Lung (tissue), 12 donors: ENCODE data around the gene AGO3. TPM values are rescaled to one million over a fixed set of nuclear protein-coding genes. Genes with fewer than 3 reads are reported as not detected.
"Not testable (repeated sequence)": the region's sequence is repeated elsewhere in the genome, so short reads cannot be mapped to it uniquely, and the experiment has no call there.

Source experiments
- ATAC-seq: fragments of 200-7000 bp; cut with Tn5 transposase; one replicate; pipeline ENCODE4 v1.9.1; 2020; ENCODE audit warnings: moderate number of reproducible peaks; ENCODE audit not compliant: insufficient read depth, low FRiP score
- DNase-seq, 3 donors: peaks; one replicate each; pipeline ENCODE4 v3.0.0-alpha.2; 2013 to 2017
- H3K27ac ChIP-seq, 2 donors: one replicate each; pipeline ENCODE4 v1.5.1; 2013; ENCODE audit warnings: mild to moderate bottlenecking in 2 of 2, moderate library complexity in 2 of 2, control low read depth in 1 of 2, inconsistent platforms in 1 of 2, low read depth in 1 of 2, low read length in 1 of 2
- H3K27me3 ChIP-seq, 3 donors: one replicate each; pipeline ENCODE4 v1.5.1; 2013; ENCODE audit warnings: low read length in 2 of 3; ENCODE audit not compliant: control insufficient read depth in 3 of 3, insufficient read depth in 3 of 3
- H3K36me3 ChIP-seq, 4 donors: one replicate each; pipeline ENCODE4 v1.5.1; 2013; ENCODE audit warnings: low read length in 4 of 4, mild to moderate bottlenecking in 1 of 4, moderate library complexity in 1 of 4; ENCODE audit not compliant: control insufficient read depth in 4 of 4, insufficient read depth in 4 of 4
- H3K4me1 ChIP-seq, 5 donors: one replicate each; pipeline ENCODE4 v1.5.1; 2013; ENCODE audit warnings: low read length in 5 of 5, mild to moderate bottlenecking in 2 of 5, moderate library complexity in 1 of 5; ENCODE audit not compliant: control insufficient read depth in 5 of 5, insufficient read depth in 5 of 5
- H3K4me3 ChIP-seq: one replicate; pipeline ENCODE4 v1.5.1; 2013; ENCODE audit warnings: mild to moderate bottlenecking, control low read depth, moderate library complexity
- H3K9ac ChIP-seq, 2 donors: one replicate each; pipeline ENCODE4 v1.5.1; 2013; ENCODE audit warnings: low read length in 2 of 2, control low read depth in 1 of 2; ENCODE audit not compliant: insufficient read depth in 1 of 2
- H3K9me3 ChIP-seq, 4 donors: one replicate each; pipeline ENCODE4 v1.5.1; 2013; ENCODE audit warnings: low read length in 3 of 4, mild to moderate bottlenecking in 1 of 4, moderate library complexity in 1 of 4; ENCODE audit not compliant: control insufficient read depth in 4 of 4, insufficient read depth in 3 of 4
- WGBS, 2 donors: extraction: QIAGEN DNeasy Blood & Tissue Kit; methylation state at CpG; one replicate each; pipeline ENCODE4 v1.1.7; 2013; 5-methylcytosine and 5-hydroxymethylcytosine counted together
- polyA plus RNA-seq, 2 donors: library from polyadenylated mRNA; stranded (reverse); fragments of 200-250 nt; gene quantifications; one replicate each; pipeline ENCODE4 v1.2.1, GENCODE V29; 2013
- total RNA-seq, 2 donors: library from RNA; depleted of rRNA in 1 of 2; stranded (reverse); fragments of >200 nt in 1 of 2; gene quantifications; one replicate each; pipeline ENCODE4 v1.2.1, GENCODE V29; 2014 to 2021
- TF ChIP-seq, protein P1 (sequence below): IDR thresholded peaks from 2 replicates; pipeline ENCODE4 v1.5.1; 2012; ENCODE audit warnings: mild to moderate bottlenecking; ENCODE audit errors: control extremely low read depth, extremely low read depth
- donor health status: control.
- donor health status: control.
- donor health status: Bipolar disorder and iron deficiency.
- donor health status: healthy.
- donor health status: DM: yes; HTN: yes; CAD: no.

Gene AGO3
- total and polyA plus RNA-seq, 4 donors, result 4.4 to 60.4 (median 19.6) TPM

DNA sequence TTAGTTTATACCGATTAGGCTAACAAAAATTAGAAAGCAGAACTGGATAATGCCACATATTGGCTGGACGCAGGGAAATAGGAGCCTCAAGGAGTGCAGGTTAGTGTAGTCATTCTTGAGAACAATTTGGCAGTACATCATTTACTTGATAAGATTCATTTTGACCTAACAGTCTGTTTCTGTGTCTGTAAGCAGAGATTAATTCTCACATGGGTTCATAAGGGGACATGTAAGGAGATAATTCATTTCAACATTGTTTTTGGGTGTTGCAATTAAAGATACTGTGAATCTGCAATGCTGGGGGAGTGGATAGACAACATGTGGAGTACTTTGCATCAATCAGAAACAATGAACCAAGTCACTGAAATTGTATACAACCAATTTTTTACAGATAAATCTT, 32.0 kb downstream of the AGO3 start:
- no peak overlapping the region for H3K9ac ChIP-seq
- no peak for ATAC-seq
- TF ChIP-seq, protein P1, sequence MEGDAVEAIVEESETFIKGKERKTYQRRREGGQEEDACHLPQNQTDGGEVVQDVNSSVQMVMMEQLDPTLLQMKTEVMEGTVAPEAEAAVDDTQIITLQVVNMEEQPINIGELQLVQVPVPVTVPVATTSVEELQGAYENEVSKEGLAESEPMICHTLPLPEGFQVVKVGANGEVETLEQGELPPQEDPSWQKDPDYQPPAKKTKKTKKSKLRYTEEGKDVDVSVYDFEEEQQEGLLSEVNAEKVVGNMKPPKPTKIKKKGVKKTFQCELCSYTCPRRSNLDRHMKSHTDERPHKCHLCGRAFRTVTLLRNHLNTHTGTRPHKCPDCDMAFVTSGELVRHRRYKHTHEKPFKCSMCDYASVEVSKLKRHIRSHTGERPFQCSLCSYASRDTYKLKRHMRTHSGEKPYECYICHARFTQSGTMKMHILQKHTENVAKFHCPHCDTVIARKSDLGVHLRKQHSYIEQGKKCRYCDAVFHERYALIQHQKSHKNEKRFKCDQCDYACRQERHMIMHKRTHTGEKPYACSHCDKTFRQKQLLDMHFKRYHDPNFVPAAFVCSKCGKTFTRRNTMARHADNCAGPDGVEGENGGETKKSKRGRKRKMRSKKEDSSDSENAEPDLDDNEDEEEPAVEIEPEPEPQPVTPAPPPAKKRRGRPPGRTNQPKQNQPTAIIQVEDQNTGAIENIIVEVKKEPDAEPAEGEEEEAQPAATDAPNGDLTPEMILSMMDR, result no peak
- no peaks in the 10 kb centered on the region for H3K9me3 ChIP-seq
- no peaks in the 10 kb centered on the region for H3K4me1 ChIP-seq
- no peak overlapping the region for H3K4me3 ChIP-seq
- H3K36me3 ChIP-seq, result peaks cover 0 to under 1% (median 0%) of the 10 kb centered on the region in 4 donors
- H3K27ac ChIP-seq, result no peak overlapping the region
- WGBS, 2 donors, result 88 to 90% methylated on average over 2 of the region's 2 CpGs
- no peaks in the 10 kb centered on the region for H3K27me3 ChIP-seq
- no peak for DNase-seq

DNA sequence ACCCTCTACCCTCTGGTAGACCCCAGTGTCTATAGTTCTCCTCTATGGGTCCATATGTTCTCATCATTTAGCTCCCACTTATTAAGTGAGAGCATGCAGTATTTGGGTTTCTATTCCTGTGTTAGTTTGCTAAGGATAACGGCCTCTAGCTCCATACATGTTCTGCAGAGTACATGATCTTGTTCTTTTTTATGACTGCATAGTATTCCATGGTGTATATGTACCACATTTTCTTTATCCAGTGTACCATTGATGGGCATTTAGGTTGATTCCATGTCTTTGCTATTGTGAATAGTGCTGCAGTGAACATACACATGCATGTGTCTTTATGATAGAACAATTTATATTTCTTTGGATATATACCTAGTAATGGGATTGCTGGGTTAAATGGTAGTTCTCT, 33.4 kb downstream of the AGO3 start:
- H3K27me3 ChIP-seq, H3K9ac ChIP-seq, H3K27ac ChIP-seq, H3K36me3 ChIP-seq, ATAC-seq, DNase-seq, H3K4me3 ChIP-seq, H3K4me1 ChIP-seq, H3K9me3 ChIP-seq: not testable (repeated sequence)
- WGBS, 2 donors, result 94 to 97% methylated on average over 1 of the region's 1 CpG

- H3K9me3 ChIP-seq, result no peaks in the 10 kb centered on the region
- DNase-seq, result no peak
- H3K27me3 ChIP-seq, result no peaks in the 10 kb centered on the region
- ATAC-seq, result no peak
- WGBS, 2 donors, result 96 to 98% methylated on average over 1 of the region's 1 CpG
- H3K4me3 ChIP-seq, result no peak overlapping the region
- H3K36me3 ChIP-seq, result peaks cover 6 to 14% (median 8%) of the 10 kb centered on the region in 4 donors
- H3K4me1 ChIP-seq, result no peaks in the 10 kb centered on the region
- H3K9ac ChIP-seq, result no peak overlapping the region
- TF ChIP-seq, protein P1, result no peak
- H3K27ac ChIP-seq, result no peak overlapping the region
These were observed 37.5 kb downstream of the AGO3 start for GRCh38 chr1:35968396-35968795.

- 78 to 90% methylated on average over 2 of the region's 2 CpGs for WGBS, 2 donors
- no peaks in the 10 kb centered on the region for H3K9me3 ChIP-seq
- H3K9ac ChIP-seq, result no peak overlapping the region
- no peak overlapping the region for H3K27ac ChIP-seq
- DNase-seq (no peak), ATAC-seq (no peak)
- no peaks in the 10 kb centered on the region for H3K27me3 ChIP-seq
- peaks cover 8 to 20% (median 15%) of the 10 kb centered on the region in 4 donors for H3K36me3 ChIP-seq
- H3K4me1 ChIP-seq, result no peaks in the 10 kb centered on the region
- TF ChIP-seq, protein P1, result no peak
- no peak overlapping the region for H3K4me3 ChIP-seq
These were observed 40.7 kb downstream of the AGO3 start for GRCh38 chr1:35971601-35972000.

- H3K4me3 ChIP-seq, DNase-seq, ATAC-seq, H3K27ac ChIP-seq, H3K4me1 ChIP-seq, H3K27me3 ChIP-seq, H3K9me3 ChIP-seq, H3K9ac ChIP-seq: not testable (repeated sequence)
- peaks cover 8 to 20% (median 15%) of the 10 kb centered on the region in 4 donors for H3K36me3 ChIP-seq
- 98% methylated on average over 3 of the region's 3 CpGs for WGBS, 2 donors
These were observed 41.7 kb downstream of the AGO3 start for GRCh38 chr1:35972631-35973030.
